GM18505 (cell line): ENCODE measurements around the gene ASB3.
"Not testable (repeated sequence)": the region's sequence is repeated elsewhere in the genome, so short reads cannot be mapped to it uniquely, and the experiment has no call there.

Experiments
- ATAC-seq: cut with Tn5 transposase; IDR thresholded peaks from one replicate; pipeline ENCODE4 v1.9.1; 2021; ENCODE audit not compliant: unreplicated experiment
- POLR2A ChIP-seq: IDR thresholded peaks from 4 replicates; pipeline ENCODE4 v1.6.1; 2011; ENCODE audit warnings: borderline replicate concordance; ENCODE audit not compliant: insufficient read depth, insufficient read length; ENCODE audit errors: extremely low read depth

Gene ASB3

DNA sequence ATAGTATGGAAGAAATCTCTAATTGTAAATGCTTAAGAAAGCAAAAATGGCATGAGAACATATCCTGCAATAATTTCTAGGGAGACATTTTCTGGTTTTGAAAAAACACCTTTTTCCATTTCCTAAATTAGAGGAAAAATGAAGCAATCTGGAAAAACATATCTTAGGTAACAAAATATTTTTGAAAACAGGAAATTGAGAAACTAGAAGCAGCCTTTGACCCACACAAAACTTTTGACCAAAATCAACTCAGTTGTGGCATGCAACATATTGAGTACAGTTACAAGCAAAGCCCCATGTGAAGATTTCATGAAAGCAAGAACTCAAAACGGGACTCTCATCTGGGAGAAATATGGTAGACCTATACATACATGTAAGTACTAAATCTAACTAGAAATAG, 47.7 kb downstream of the ASB3 start:
- ATAC-seq = no peak
- no peak for TF ChIP-seq POLR2A

DNA sequence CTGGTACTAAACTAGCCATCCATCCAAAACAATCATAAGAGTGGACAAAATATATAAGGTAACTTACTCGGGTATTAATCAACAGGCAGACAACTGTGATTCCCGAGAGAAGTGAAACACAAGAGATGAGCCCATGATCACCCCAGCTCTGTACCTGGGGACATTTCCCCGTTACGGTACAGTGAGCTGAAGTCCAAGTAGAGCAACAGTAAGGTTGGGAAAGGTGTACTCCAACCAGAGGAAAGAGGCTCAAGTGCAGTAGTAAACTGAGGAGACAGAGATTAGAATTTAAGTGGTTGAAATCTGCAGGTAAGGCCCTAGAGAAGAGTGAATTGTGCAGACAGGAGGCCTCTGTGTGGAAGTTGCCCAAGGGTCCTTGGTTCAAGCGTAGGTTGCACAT, 49.7 kb downstream of the ASB3 start:
- ATAC-seq = no peak

DNA sequence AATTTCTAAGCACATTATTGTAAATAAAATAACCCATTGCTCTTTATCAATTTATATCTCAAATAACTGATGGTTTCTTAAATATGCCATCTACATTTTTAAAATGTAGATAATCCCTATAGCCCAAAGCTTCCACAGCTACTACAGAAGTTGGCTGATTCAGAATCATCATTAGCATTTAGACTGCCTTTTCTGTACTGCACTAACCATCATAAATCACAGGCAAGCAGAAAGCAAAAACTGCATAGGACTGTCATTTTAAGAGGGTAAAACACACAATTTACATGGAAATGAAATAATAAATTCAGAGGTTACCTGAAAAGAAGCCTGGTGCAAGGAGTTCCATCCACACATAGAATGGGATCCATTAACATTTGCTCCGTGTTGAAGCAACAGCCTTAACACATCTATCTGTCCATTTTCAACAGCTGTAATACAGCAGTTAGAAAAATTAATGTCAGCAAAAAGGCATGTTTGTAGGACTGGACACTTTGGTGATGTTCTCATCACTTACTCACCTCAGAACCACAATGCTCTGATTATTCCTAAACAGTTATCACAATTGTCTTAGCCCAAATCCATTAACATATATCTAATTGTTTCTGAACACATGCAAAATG, 57.5 kb downstream of the ASB3 start:
- TF ChIP-seq POLR2A = no peak
- no peak for ATAC-seq

More for the DNA sequence above, 49.7 kb downstream of the ASB3 start:
- no peak for TF ChIP-seq POLR2A

DNA sequence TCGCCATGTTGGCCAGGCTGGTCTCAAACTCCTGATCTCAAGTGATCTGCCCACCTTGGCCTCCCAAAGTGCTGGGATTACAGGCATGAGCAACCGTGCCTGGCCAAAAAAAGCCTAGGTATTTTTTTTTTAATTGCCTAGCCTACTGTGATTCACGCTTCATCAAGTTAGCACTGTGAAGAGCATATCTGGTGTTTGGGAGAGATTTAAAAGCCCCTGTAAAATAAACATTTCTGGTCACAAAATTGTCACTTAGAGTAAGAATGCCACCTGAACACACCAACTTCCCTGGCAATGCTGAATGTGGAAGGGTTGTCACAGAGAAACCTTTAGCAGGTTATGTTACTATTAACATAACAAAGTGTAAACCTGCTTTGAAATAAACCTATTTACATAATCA, 58.8 kb downstream of the ASB3 start:
- ATAC-seq = no peak
- no peak for TF ChIP-seq POLR2A

DNA sequence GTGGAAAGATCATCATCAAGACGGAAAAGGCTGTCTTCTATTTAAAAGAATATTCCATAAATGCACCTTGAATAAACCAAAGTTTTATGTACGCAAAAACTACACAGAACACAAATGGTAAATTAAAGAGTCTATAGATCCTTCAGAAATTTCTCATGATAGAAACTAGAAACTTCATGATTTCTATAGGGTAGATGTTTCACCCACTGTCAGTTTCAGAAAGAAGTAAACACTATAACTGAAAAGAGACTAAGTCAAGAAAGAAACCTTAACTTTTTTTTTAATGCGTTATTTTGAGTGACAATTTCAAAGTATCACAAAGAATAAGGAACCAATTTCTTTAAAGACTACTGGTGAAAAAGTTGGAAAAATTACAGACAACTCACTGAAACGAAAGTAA, 61.1 kb downstream of the ASB3 start:
- TF ChIP-seq POLR2A = no peak

DNA sequence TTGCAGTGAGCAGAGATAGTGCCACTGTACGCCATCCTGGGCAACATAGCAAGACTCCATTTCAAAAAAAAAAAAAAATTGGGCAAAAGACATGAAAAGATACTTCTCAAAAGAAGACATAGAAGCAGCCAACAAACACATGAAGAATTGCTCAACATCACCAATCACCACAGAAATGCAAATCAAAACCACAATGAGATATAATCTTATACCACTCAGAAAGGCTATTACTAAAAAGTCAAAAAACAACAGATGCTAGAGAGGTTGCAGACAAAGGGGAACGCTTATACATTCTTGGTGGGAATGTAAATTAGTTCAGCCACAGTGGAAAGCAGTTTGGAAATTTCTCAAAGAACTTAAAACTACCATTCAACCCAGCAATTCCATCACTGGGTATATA, 62.2 kb downstream of the ASB3 start:
- TF ChIP-seq POLR2A = no peak
- ATAC-seq = no peak

More for the DNA sequence above, 61.1 kb downstream of the ASB3 start:
- ATAC-seq = no peak

DNA sequence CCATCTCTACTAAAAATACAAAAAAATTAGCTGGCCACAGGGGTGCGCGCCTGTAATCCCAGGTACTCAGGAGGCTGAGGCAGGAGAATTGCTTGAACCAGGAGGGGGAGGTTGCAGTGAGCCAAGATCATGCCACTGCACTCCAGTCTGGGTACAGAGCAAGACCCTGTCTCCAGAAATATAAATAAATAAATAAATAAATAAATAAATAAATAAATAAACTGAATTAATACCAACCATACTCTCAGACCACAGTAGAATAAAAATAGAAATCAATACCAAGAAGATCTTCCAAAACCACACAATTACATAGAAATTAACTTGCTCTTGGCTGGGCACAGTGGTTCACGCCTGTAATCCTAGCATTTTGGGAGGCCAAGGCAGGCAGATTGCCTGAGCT, 65.8 kb downstream of the ASB3 start:
- not testable (repeated sequence) for ATAC-seq

DNA sequence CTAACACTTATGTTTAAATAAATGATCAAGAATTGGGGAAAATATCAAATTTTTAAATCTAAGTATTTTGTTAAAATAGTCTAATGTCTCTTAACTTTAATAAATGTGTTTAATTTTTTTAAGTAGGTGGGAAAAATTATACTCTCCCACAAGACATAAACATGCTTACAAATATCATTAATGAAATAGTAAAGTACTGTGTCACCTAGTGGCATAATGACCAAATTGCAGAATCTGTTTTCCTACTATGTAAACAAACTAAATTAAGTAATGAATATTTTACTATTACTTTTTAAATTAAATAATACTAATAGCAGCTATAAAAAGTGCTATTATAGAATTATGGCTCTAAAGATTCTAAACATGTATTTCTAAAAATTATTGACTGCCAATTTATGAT, 71.2 kb downstream of the ASB3 start:
- ATAC-seq = no peak
- no peak for TF ChIP-seq POLR2A

DNA sequence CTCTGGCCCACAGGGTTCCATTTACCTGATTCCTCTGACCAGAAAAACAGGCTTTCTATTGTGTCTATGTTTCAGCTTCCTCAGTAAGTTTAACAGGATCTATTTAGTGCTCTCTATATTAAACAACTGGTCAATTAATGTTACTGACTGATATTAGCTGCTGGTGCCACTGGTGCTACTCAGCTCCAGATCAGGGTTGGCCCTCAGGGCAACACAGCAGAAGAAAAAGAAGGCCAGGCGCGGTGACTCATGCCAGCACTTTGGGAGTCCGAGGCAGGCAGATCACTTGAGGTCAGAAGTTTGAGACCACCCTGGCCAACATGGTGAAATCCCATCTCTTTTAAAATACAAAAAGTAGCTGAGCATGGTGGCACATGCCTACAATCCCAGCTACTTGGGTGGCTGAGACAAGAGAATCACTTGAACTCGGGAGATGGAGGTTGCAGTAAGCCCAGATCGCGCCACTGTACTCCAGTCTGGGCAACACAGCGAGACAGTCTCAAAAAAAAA, 75.4 kb downstream of the ASB3 start:
- TF ChIP-seq POLR2A = no peak
- no peak for ATAC-seq

DNA sequence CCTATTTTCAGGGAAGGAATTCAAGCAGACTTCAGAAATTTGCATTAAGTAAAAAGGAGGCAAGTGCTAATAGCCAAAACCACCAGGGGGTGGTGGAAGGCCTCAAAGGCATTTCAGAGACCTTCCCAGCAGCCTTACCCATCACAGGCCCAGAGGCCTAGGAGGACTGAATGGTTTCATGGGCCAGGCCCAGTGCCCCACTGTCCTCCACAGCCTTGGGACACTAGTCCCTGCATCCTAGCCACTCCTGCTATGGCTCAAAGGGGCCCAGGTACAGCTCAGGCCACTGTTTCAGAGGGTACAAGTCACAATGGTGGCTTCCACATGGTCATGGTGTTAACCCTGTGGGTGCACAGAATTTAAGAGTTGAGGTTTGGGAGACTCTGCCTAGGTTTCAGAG, 77.8 kb downstream of the ASB3 start:
- TF ChIP-seq POLR2A = no peak

DNA sequence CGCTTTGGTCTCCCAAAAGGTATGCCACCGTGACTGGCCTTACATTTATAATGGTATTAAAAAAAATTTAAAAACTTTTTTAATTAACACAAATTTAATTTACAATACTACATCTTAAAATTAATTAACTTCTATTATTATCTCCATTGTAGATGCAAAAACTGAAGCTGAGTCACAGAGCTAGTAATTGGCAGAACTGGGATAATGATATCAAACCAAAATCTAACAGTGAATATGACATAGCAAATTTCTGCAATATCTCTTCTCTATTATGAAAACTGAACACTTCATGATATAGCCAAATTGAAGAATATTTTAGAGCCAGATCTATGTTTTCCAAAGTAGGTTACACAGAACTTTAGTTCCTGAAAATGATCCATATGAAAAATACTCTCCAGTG, 85.5 kb downstream of the ASB3 start:
- no peak for TF ChIP-seq POLR2A
- no peak for ATAC-seq

More for the DNA sequence above, 77.8 kb downstream of the ASB3 start:
- no peak for ATAC-seq

DNA sequence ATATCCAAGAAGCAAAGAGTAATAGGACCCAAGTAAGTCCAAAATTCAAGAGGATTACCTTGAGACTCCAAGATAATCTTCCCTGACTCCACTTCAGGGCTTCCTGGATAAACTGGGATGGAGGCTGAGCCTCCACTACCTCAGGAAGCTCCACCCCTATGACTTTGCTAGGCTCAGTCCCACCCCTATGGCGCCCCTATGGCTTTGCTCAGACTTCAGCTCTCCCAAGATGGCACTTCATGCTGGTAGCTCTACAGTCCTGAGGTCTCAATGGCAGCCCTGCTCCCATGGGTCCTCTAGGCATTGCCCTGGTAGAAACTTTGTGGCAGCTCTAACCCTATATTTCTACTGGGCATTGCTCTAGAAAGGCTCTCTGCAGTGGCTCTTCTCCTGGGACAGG, 89.1 kb downstream of the ASB3 start:
- no peak for TF ChIP-seq POLR2A
- no peak for ATAC-seq

DNA sequence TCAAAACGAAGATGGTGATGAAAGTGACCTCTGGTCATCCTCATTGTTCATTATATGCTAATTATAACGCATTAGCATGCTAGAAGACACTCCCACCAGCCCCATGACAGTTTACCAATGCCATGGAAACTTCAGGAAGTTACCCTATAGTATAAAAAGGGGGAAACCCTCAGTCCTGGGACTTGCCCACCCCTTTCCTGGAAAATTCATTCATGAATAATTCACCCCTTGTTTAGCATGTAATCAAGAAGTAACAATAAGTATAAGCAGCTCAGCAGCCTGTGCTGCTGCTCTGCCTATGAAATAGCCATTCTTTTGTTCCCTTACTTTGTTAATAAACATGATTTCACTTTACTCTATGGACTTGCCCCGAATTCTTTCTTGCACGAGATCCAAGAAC, 89.7 kb downstream of the ASB3 start:
- no peak for ATAC-seq
- TF ChIP-seq POLR2A = no peak

DNA sequence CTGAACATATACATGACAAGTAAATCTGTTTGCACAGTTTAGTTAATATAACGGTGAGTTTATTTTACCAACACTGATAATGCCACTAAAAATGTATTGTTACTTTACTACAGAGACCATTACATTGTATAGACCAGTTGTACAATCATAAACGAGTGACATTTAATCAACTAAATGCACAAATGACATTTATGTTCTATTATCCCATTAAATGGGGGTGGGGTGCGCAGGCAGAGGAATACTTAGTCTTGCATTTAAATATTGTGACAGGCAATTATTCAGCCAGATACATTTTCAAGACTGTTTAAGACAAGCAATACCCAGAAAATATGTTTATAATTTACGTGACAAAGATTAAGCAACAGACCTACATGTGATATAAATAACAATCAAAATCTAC, 91.2 kb downstream of the ASB3 start:
- no peak for TF ChIP-seq POLR2A
- no peak for ATAC-seq
